GM21447 (cell line): ENCODE data around the gene TRPC5OS.

Experiments
- ATAC-seq: cut with Tn5 transposase; IDR thresholded peaks from one replicate; pipeline ENCODE4 v1.9.1; 2021; ENCODE audit not compliant: unreplicated experiment

The TRPC5OS gene

GRCh38 chrX:111892375-111892774, 16.4 kb downstream of the TRPC5OS start:
- ATAC-seq = no peak

GRCh38 chrX:111896148-111896547, 20.2 kb downstream of the TRPC5OS start:
- ATAC-seq = no peak

GRCh38 chrX:111914398-111915090, 38.6 kb downstream of the TRPC5OS start:
- ATAC-seq = no peak

GRCh38 chrX:111917591-111917990, 41.6 kb downstream of the TRPC5OS start:
- no peak for ATAC-seq

GRCh38 chrX:111928456-111928855, 52.5 kb downstream of the TRPC5OS start:
- no peak for ATAC-seq
